SK-N-SH (cell line): ENCODE measurements around the gene CTSH. TPM values are rescaled to one million over a fixed set of nuclear protein-coding genes. Genes with fewer than 3 reads are reported as not detected.

Experiments used
- CTCF ChIA-PET: fragments of 300-600, 350-600 bp; formaldehyde crosslinking; extraction: SDS; loops from one replicate; lab custom pipeline; 2021; lab: Yijun Ruan, JAX
- POLR2A ChIA-PET: fragments of 350-600 bp; sonication (Branson Sonifier 250); formaldehyde crosslinking; extraction: SDS; loops from one replicate; lab custom pipeline; 2020; ENCODE audit warnings: antibody characterized with exemption, inconsistent platforms; lab: Yijun Ruan, JAX
- DNase-seq: peaks from one replicate; pipeline ENCODE4 v3.0.0; 2012
- H2AFZ ChIP-seq: fragments of 200-600 bp; sonication (generic); 2 replicates; pipeline ENCODE4 v1.8.1; 2016; ENCODE audit warnings: antibody characterized with exemption, mild to moderate bottlenecking, low read depth
- H3F3A ChIP-seq: fragments of 200-600 bp; sonication (generic); replicated peaks from 2 replicates; pipeline ENCODE3; 2016; ENCODE audit warnings: antibody characterized with exemption, mild to moderate bottlenecking; ENCODE audit not compliant: insufficient read depth
- H3K27ac ChIP-seq, 2 experiments: fragments of 200-500 bp in 1 of 2; fragments of 200-600 bp in 1 of 2; sonication (Bioruptor generic) in 1 of 2; sonication (generic), shearing (Covaris generic) in 1 of 2; 2 replicates each; pipeline versions ENCODE4 v1.5.1 to v1.6.1; 2014 to 2016; ENCODE audit warnings: low read depth in 2 of 2, inconsistent platforms in 1 of 2, low read length in 1 of 2, mild to moderate bottlenecking in 1 of 2, mixed read lengths in 1 of 2
- H3K27me3 ChIP-seq: fragments of 200-600 bp; sonication (generic), shearing (Covaris generic); 2 replicates; pipeline ENCODE4 v1.6.1; 2016; ENCODE audit warnings: mixed run types; ENCODE audit not compliant: insufficient read depth
- H3K36me3 ChIP-seq, 2 experiments: fragments of 200-500 bp in 1 of 2; fragments of 200-600 bp in 1 of 2; sonication (Bioruptor generic) in 1 of 2; sonication (generic) in 1 of 2; replicated peaks in 1 of 2; 2 replicates each; pipeline versions ENCODE3 to v1.5.1; 2014 to 2016; ENCODE audit warnings: low read length in 1 of 2, mild to moderate bottlenecking in 1 of 2; ENCODE audit not compliant: insufficient read depth in 2 of 2, control insufficient read depth in 1 of 2
- H3K4me1 ChIP-seq, 2 experiments: fragments of 200-500 bp in 1 of 2; fragments of 200-600 bp in 1 of 2; sonication (Bioruptor generic) in 1 of 2; sonication (generic), shearing (Covaris generic) in 1 of 2; 2 replicates each; pipeline versions ENCODE4 v1.5.1 to v1.6.1; 2014 to 2016; ENCODE audit warnings: low read depth in 1 of 2, low read length in 1 of 2, mixed run types in 1 of 2; ENCODE audit not compliant: insufficient read depth in 2 of 2, control insufficient read depth in 1 of 2
- H3K4me2 ChIP-seq: fragments of 200-600 bp; sonication (generic), shearing (Covaris generic); 2 replicates; pipeline ENCODE4 v1.6.1; 2017; ENCODE audit warnings: mixed run types
- H3K4me3 ChIP-seq, 2 experiments: fragments of 200-500 bp in 1 of 2; fragments of 200-600 bp in 1 of 2; sonication (Bioruptor generic) in 1 of 2; sonication (generic), shearing (Covaris generic) in 1 of 2; 2 replicates each; pipeline versions ENCODE4 v1.5.1 to v1.8.1; 2014 to 2016; ENCODE audit warnings: low read depth in 2 of 2, inconsistent platforms in 1 of 2, low read length in 1 of 2, mild to moderate bottlenecking in 1 of 2, mixed read lengths in 1 of 2, moderate library complexity in 1 of 2
- H3K79me2 ChIP-seq: fragments of 200-600 bp; sonication (generic); 2 replicates; pipeline ENCODE4 v1.8.1; 2017; ENCODE audit warnings: mild to moderate bottlenecking; ENCODE audit not compliant: insufficient read depth
- H3K9ac ChIP-seq: fragments of 200-600 bp; sonication (generic); 2 replicates; pipeline ENCODE4 v1.6.1; 2017; ENCODE audit warnings: mixed run types
- H3K9me2 ChIP-seq: fragments of 200-600 bp; sonication (generic); 2 replicates; pipeline ENCODE4 v1.6.1; 2017; ENCODE audit warnings: mixed run types
- H3K9me3 ChIP-seq: fragments of 200-600 bp; sonication (generic); 2 replicates; pipeline ENCODE4 v1.6.1; 2017; ENCODE audit warnings: mixed run types, mild to moderate bottlenecking, moderate library complexity
- H4K20me1 ChIP-seq: fragments of 200-600 bp; sonication (generic); 2 replicates; pipeline ENCODE4 v1.6.1; 2017; ENCODE audit warnings: mild to moderate bottlenecking, mixed run types; ENCODE audit not compliant: insufficient read depth
- CTCF ChIP-seq: fragments of 200-600 bp; sonication (generic); IDR thresholded peaks from 2 replicates; pipeline ENCODE4 v1.6.1; 2017; ENCODE audit warnings: antibody characterized with exemption, mild to moderate bottlenecking, moderate library complexity
- ELF1 ChIP-seq: IDR thresholded peaks from 2 replicates; pipeline ENCODE4 v1.4.0; 2012
- EP300 ChIP-seq, 2 experiments: IDR thresholded peaks; 2 replicates each; pipeline versions ENCODE4 v1.4.0 to v1.6.1; 2012; ENCODE audit warnings: borderline replicate concordance in 1 of 2, low read depth in 1 of 2, low read length in 1 of 2
- GABPA ChIP-seq: IDR thresholded peaks from 2 replicates; pipeline ENCODE4 v1.4.0; 2012; ENCODE audit warnings: low read depth, mild to moderate bottlenecking
- MEF2A ChIP-seq: IDR thresholded peaks from 2 replicates; pipeline ENCODE4 v1.4.0; 2012; ENCODE audit warnings: low read depth, borderline replicate concordance
- NFIC ChIP-seq: IDR thresholded peaks from 2 replicates; pipeline ENCODE4 v1.4.0; 2012; ENCODE audit warnings: borderline replicate concordance
- NRF1 ChIP-seq: IDR thresholded peaks from 2 replicates; pipeline ENCODE4 v1.6.1; 2012; ENCODE audit warnings: low read depth, mild to moderate bottlenecking, low read length
- POLR2AphosphoS5 ChIP-seq: IDR thresholded peaks from 2 replicates; pipeline ENCODE4 v1.6.1; 2012; ENCODE audit warnings: low read depth, low read length
- RAD21 ChIP-seq: IDR thresholded peaks from 2 replicates; pipeline ENCODE4 v1.6.1; 2012; ENCODE audit warnings: mild to moderate bottlenecking, low read length
- RCOR1 ChIP-seq: fragments of 150-350 bp; IDR thresholded peaks from 2 replicates; pipeline ENCODE4 v1.6.1; 2017; ENCODE audit warnings: antibody characterized with exemption, low read length
- SIN3A ChIP-seq: IDR thresholded peaks from 2 replicates; pipeline ENCODE4 v1.6.1; 2012; ENCODE audit warnings: low read depth, mild to moderate bottlenecking, low read length, moderate library complexity, borderline replicate concordance
- TAF1 ChIP-seq: IDR thresholded peaks from 2 replicates; pipeline ENCODE4 v1.6.1; 2012; ENCODE audit warnings: low read depth, mild to moderate bottlenecking, low read length, moderate library complexity, borderline replicate concordance
- TCF12 ChIP-seq: IDR thresholded peaks from 2 replicates; pipeline ENCODE4 v1.4.0; 2012
- USF1 ChIP-seq: IDR thresholded peaks from 2 replicates; pipeline ENCODE4 v1.4.0; 2012; ENCODE audit warnings: low read depth, borderline replicate concordance
- USF2 ChIP-seq: fragments of 150-350 bp; IDR thresholded peaks from 2 replicates; pipeline ENCODE4 v1.6.1; 2017; ENCODE audit warnings: antibody characterized with exemption, low read length, low read depth, borderline replicate concordance
- ZBTB33 ChIP-seq: IDR thresholded peaks from 2 replicates; pipeline ENCODE4 v1.4.0; 2012; ENCODE audit warnings: low read depth, borderline replicate concordance
- WGBS: methylation state at CpG from one replicate; pipeline ENCODE4 v1.1.6; 2017; ENCODE audit warnings: low lambda C conversion rate; 5-methylcytosine and 5-hydroxymethylcytosine counted together
- polyA plus RNA-seq, 3 experiments: library from polyadenylated mRNA; depleted of rRNA; stranded (reverse); fragments of >200 nt; gene quantifications; 2 replicates each; pipeline ENCODE4 v1.2.3, GENCODE V29; 2012

Gene CTSH
- polyA plus RNA-seq, 1 of the 3 experiments (the other 2 are of a cell fraction) = 22.7 TPM

- Histone ChIP-seq H3F3A (no peaks in the 10 kb centered on the region), H3K9me3 (no peaks in the 10 kb centered on the region), H2AFZ (no peak overlapping the region), H3K4me1 (no peaks in the 10 kb centered on the region), H3K27ac (no peak overlapping the region), H3K4me2 (no peak overlapping the region), H3K9ac (no peak overlapping the region), H3K36me3 (no peaks in the 10 kb centered on the region), H3K27me3 (no peaks in the 10 kb centered on the region), H4K20me1 (no peaks in the 10 kb centered on the region), H3K4me3 (no peak overlapping the region), H3K9me2 (no peaks in the 10 kb centered on the region), H3K79me2 (no peaks in the 10 kb centered on the region)
- CTCF ChIA-PET = interaction anchor here (0.6 to 2.5 kb wide), 3 partner anchors 11 to 792 kb away, joined by 3 to 13 read pairs (median 9); no protein-coding TSS in a partner anchor
- no peak for DNase-seq
- WGBS = 88% methylated on average over 5 of the region's 5 CpGs
- POLR2A ChIA-PET = no interaction called here
- TF ChIP-seq EP300 (IDR thresholded peaks at IDR 0.05; ENCODE audit: borderline replicate concordance in 1 of 2, low read depth in 1 of 2, low read length in 1 of 2) = no peak
- TF ChIP-seq RCOR1 = no peak
- no peak for TF ChIP-seq NFIC
- TF ChIP-seq TAF1 = no peak
- no peak for TF ChIP-seq USF1
- no peak for TF ChIP-seq MEF2A
- no peak for TF ChIP-seq POLR2AphosphoS5
- no peak for TF ChIP-seq USF2
- TF ChIP-seq GABPA = no peak
Measured at GRCh38 chr15:78968539-78969271, 23.9 kb upstream of the CTSH start.

GRCh38 chr15:78968114-78968513 is 23.3 kb upstream of the CTSH start:
- Histone ChIP-seq H3K36me3 (no peaks in the 10 kb centered on the region), H3K4me3 (no peak overlapping the region), H3K9ac (no peak overlapping the region), H3K79me2 (no peaks in the 10 kb centered on the region), H4K20me1 (no peaks in the 10 kb centered on the region), H2AFZ (no peak overlapping the region), H3K4me2 (no peak overlapping the region), H3K4me1 (no peaks in the 10 kb centered on the region), H3K27ac (no peak overlapping the region), H3F3A (no peaks in the 10 kb centered on the region)
- ChIA-PET POLR2A (no interaction called here), CTCF (interaction anchor here (1.5 to 2.5 kb wide), 3 partner anchors 11 to 59 kb away, joined by 3 to 13 read pairs (median 9); no protein-coding TSS in a partner anchor)
- 82% methylated on average over 2 of the region's 2 CpGs for WGBS
- DNase-seq = no peak
- TF ChIP-seq USF2 (no peak), TCF12 (no peak), ZBTB33 (no peak), NRF1 (no peak), CTCF (no peak), ELF1 (no peak), POLR2AphosphoS5 (no peak), RAD21 (no peak), GABPA (no peak), SIN3A (no peak), EP300 (IDR thresholded peaks at IDR 0.05; ENCODE audit: borderline replicate concordance in 1 of 2, low read depth in 1 of 2, low read length in 1 of 2) (no peak)
- TF ChIP-seq, all 33 proteins: peak for 0
- Histone ChIP-seq H3K27me3 (no peaks in the 10 kb centered on the region), H3K9me3 (no peaks in the 10 kb centered on the region), H3K9me2 (no peaks in the 10 kb centered on the region)
